Measurements from ENCODE around the gene RAB3GAP2.
A peak's percentile ranks its signal among the peaks of the same experiment; 100 is the strongest.

RAB3GAP2 gene

GRCh38 chr1:220272047-220272840, at the start of gene RAB3GAP2:
RAB3GAP2 (minus strand) TSS chr1:220272453; CDS start chr1:220272337, 116 bp downstream.
- TF ChIP-seq CTCF (IDR thresholded peaks at IDR 0.05; ENCODE audit: borderline replicate concordance, insufficient read depth, low read depth, low read length) = no peak
- H3K4me3 ChIP-seq (ENCODE audit: low read depth, low read length) = peak within 1 kb of the TSS; percentile 83

GRCh38 chr1:220321758-220322157, 49.5 kb upstream of the RAB3GAP2 start:
- no peak overlapping the region for H3K4me3 ChIP-seq (ENCODE audit: low read depth, low read length)
- no peak for TF ChIP-seq CTCF (IDR thresholded peaks at IDR 0.05; ENCODE audit: borderline replicate concordance, insufficient read depth, low read depth, low read length)

- no peak for TF ChIP-seq CTCF (IDR thresholded peaks at IDR 0.05; ENCODE audit: borderline replicate concordance, insufficient read depth, low read depth, low read length)
- H3K4me3 ChIP-seq (ENCODE audit: low read depth, low read length) = no peak overlapping the region
These were observed 48.5 kb upstream of the RAB3GAP2 start for GRCh38 chr1:220320709-220321108.

DNA sequence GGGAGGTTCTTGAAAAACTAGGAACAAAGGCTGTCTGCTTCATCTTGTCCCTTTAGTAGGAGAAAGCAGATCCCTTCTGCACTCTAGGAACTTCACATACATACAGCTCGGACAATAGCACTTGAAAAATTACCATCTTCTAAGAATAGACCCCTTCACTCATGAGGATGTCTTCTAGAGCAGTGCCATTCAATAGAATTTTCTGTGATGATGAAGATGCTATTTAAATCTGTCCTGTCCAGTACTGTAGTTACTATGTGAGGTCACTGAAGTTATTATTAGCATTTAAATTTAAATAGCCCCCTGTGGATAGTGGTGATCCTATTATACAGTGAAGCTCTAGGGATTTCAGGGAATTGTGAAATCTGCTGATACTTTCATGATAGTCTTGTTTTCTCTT, 46.4 kb upstream of the RAB3GAP2 start:
- no peak overlapping the region for H3K4me3 ChIP-seq (ENCODE audit: low read depth, low read length)
- no peak for TF ChIP-seq CTCF (IDR thresholded peaks at IDR 0.05; ENCODE audit: borderline replicate concordance, insufficient read depth, low read depth, low read length)

GRCh38 chr1:220317161-220317560, 44.9 kb upstream of the RAB3GAP2 start:
- TF ChIP-seq CTCF (IDR thresholded peaks at IDR 0.05; ENCODE audit: borderline replicate concordance, insufficient read depth, low read depth, low read length) = no peak
- H3K4me3 ChIP-seq (ENCODE audit: low read depth, low read length) = no peak overlapping the region

GRCh38 chr1:220316305-220316704, 44.1 kb upstream of the RAB3GAP2 start:
- TF ChIP-seq CTCF (IDR thresholded peaks at IDR 0.05; ENCODE audit: borderline replicate concordance, insufficient read depth, low read depth, low read length) = no peak
- no peak overlapping the region for H3K4me3 ChIP-seq (ENCODE audit: low read depth, low read length)
